Measurements from ENCODE around the gene UBE2M. TPM values are rescaled to one million over a fixed set of nuclear protein-coding genes. Genes with fewer than 3 reads are reported as not detected.

Gene UBE2M
- total RNA-seq, 4 donors from 2014 or later = 17.2 to 28.5 (median 20.3) TPM

DNA sequence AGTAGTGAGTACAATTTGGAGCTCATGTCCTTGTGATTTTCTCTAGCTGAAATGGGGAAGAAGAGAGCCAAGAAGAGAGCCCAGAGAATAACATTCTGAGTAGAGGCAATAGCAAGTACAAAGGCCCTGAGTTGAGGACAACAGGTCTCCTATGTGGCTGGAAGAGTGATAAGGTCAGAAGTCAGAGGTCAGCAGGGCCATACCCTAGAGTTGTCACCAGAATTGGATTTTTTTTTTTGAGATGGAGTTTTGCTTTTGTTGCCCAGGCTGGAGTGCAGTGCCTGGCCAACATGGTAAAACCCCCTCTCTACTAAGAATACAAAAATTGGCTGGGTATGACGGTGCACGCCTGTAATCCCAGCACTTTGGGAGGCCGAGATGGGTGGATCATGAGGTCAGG is 22.6 kb downstream of the UBE2M start:
- DNase-seq = no peak
- intact Hi-C loops (cut with DNase I) = no loop called here
- H3K36me3 ChIP-seq = no peaks in the 10 kb centered on the region
- 88 to 89% methylated on average over 3 of the region's 3 CpGs for WGBS, 2 donors
- H3K27me3 ChIP-seq = no peaks in the 10 kb centered on the region
- no peak overlapping the region for H3K4me3 ChIP-seq (replicated peaks in 1 of 3)
- TF ChIP-seq, protein P1, sequence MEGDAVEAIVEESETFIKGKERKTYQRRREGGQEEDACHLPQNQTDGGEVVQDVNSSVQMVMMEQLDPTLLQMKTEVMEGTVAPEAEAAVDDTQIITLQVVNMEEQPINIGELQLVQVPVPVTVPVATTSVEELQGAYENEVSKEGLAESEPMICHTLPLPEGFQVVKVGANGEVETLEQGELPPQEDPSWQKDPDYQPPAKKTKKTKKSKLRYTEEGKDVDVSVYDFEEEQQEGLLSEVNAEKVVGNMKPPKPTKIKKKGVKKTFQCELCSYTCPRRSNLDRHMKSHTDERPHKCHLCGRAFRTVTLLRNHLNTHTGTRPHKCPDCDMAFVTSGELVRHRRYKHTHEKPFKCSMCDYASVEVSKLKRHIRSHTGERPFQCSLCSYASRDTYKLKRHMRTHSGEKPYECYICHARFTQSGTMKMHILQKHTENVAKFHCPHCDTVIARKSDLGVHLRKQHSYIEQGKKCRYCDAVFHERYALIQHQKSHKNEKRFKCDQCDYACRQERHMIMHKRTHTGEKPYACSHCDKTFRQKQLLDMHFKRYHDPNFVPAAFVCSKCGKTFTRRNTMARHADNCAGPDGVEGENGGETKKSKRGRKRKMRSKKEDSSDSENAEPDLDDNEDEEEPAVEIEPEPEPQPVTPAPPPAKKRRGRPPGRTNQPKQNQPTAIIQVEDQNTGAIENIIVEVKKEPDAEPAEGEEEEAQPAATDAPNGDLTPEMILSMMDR (IDR thresholded peaks at IDR 0.05) = no peak
- no peak for TF ChIP-seq POLR2A (IDR thresholded peaks at IDR 0.05)
- H3K27ac ChIP-seq = no peak overlapping the region
- H3K4me1 ChIP-seq = peaks cover 10 to 11% of the 10 kb centered on the region in 2 donors
- no peaks in the 10 kb centered on the region for H3K9me3 ChIP-seq

DNA sequence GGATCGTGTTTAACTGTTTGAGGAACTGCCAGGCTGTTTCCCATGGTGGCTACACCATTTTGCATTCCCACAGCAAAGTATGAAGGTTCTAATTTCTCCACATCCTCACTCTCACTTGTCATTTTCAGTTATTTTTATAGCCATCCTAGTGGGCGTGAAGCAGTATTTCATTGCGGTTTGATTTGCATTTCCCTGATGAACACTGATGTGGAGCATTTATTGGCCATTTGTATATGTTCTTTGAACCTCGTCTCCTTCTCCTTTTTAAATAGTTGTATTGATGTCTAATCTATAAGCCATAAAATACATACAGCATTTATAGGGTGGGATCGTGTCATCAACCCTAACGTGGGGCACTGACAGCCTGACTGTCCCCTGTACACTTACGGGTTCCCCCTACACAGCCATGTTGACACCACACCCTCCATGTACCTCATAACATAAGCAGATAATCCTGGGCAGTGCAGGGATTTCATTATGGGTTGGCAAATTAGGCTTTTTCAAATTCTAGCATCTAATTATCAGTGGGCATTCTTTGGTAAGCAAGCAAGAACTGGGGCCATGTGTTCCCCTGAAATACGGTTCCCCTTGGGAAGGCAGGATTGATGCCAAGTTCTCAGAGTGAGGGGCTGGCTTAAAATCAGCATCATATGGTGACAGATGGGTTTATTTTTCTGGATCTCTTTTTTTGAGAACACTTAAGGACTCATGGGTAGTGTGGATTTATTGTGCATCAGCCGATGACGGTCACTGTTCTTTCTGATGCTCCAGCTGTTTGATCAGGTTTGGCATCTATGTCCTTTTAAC is 27.2 kb downstream of the UBE2M start:
- Histone ChIP-seq H3K27me3 (no peaks in the 10 kb centered on the region), H3K9me3 (no peaks in the 10 kb centered on the region), H3K4me1 (no peaks in the 10 kb centered on the region), H3K4me3 (replicated peaks in 1 of 3) (no peak overlapping the region), H3K36me3 (no peaks in the 10 kb centered on the region), H3K27ac (no peak overlapping the region)
- intact Hi-C loops (cut with DNase I) = no loop called here
- no peak for DNase-seq
- 68 to 75% methylated on average over 10 of the region's 10 CpGs for WGBS, 2 donors
- TF ChIP-seq POLR2A (IDR thresholded peaks at IDR 0.05) = no peak

DNA sequence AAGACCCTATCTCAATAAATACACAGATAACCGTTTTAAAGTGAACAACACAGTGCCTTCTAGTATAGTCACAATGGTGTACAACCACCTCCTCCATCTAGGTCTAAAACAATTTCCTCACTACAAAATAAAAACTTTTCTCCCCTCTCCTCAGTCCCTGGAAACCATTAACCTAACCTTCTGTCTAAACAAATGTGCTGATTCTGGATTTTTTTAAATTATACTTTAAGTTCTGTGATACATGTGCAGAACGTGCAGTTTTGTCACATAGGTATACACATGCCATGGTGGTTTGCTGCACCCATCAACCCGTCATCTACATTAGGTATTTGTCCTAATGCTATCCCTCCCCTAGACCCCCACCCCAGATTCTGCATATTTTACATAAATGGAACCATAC is 29.0 kb downstream of the UBE2M start:
- intact Hi-C loops (cut with DNase I) = no loop called here
- Histone ChIP-seq H3K4me3 (replicated peaks in 1 of 3) (no peak overlapping the region), H3K27me3 (no peaks in the 10 kb centered on the region), H3K27ac (no peak overlapping the region), H3K36me3 (no peaks in the 10 kb centered on the region), H3K9me3 (no peaks in the 10 kb centered on the region), H3K4me1 (no peaks in the 10 kb centered on the region)
- WGBS, 2 donors = 78 to 83% methylated on average over 3 of the region's 3 CpGs
- no peak for DNase-seq
- TF ChIP-seq, protein P1 (IDR thresholded peaks at IDR 0.05) = no peak
- no peak for TF ChIP-seq POLR2A (IDR thresholded peaks at IDR 0.05)

DNA sequence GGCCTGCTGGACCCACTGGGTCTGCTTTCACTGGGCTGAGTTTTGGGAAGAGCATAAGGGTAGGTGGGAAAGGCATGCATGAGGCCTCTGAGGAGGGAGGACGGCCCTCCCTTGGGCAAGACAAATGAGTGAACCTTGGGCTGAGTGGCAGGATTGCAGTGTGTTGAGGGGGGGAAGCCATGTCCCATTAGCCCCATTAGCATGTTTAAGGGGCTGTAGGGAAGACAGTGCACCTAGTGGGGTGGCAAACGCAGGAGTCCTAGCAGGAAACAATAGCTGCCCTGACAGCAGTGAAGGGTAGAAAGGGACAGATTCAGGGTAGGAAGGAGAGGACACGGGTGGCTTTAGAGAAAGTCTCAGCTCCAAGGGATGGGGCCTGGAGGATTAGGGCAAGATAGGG is 35.7 kb downstream of the UBE2M start:
- intact Hi-C loops (cut with DNase I) = no loop called here
- 76 to 78% methylated on average over 3 of the region's 3 CpGs for WGBS, 2 donors
- TF ChIP-seq POLR2A (IDR thresholded peaks at IDR 0.05) = no peak
- TF ChIP-seq, protein P1 (IDR thresholded peaks at IDR 0.05) = no peak
- Histone ChIP-seq H3K4me3 (replicated peaks in 1 of 3) (no peak overlapping the region), H3K36me3 (no peaks in the 10 kb centered on the region), H3K4me1 (peaks cover 17 to 18% of the 10 kb centered on the region in 2 donors), H3K27ac (no peak overlapping the region), H3K9me3 (no peaks in the 10 kb centered on the region), H3K27me3 (no peaks in the 10 kb centered on the region)
- DNase-seq = no peak

DNA sequence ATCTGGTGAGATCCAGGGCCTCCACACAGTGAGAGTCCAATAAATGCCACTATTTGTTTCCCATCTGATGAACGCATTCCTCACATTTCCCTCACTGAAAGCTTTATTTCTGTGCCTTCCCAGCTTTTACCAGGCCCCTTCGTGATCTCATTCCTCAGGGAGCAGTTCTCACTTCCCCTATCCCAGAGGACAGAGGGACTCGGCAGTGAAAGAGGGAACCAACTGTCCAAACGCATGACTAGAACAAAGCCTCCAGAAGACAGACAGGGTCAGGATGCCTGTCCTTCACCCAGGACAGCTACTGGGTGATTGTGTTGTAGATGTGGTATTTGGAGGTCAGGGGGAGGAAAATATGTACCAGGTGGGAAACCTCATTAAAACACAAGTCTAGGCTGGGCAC is 36.8 kb downstream of the UBE2M start:
- 74 to 80% methylated on average over 4 of the region's 4 CpGs for WGBS, 2 donors
- Histone ChIP-seq H3K27ac (no peak overlapping the region), H3K4me3 (replicated peaks in 1 of 3) (no peak overlapping the region), H3K9me3 (no peaks in the 10 kb centered on the region), H3K4me1 (peaks cover 19 to 23% of the 10 kb centered on the region in 2 donors), H3K36me3 (peaks cover 5 to 7% of the 10 kb centered on the region in 2 donors), H3K27me3 (no peaks in the 10 kb centered on the region)
- no peak for TF ChIP-seq POLR2A (IDR thresholded peaks at IDR 0.05)
- TF ChIP-seq, protein P1 (IDR thresholded peaks at IDR 0.05) = no peak
- intact Hi-C loops (cut with DNase I) = no loop called here
- DNase-seq = no peak

Measured in thyroid gland (tissue), 4 donors.